Trophoblast cell (in vitro differentiated cells and primary cell): Measurements from ENCODE around the gene TXN.

ENCODE experiments used
- DNase-seq, 2 donors: peaks; one replicate each; pipeline ENCODE4 v3.0.0-alpha.2; 2016
- H2AFZ ChIP-seq: 2 replicates; pipeline ENCODE4 v1.6.1; 2013; ENCODE audit warnings: low read length, moderate library complexity, mild to moderate bottlenecking; ENCODE audit not compliant: insufficient read depth, poor library complexity
- H2AK5ac ChIP-seq: 2 replicates; pipeline ENCODE4 v1.6.1; 2013; ENCODE audit warnings: mild to moderate bottlenecking, low read length
- H2BK120ac ChIP-seq: 2 replicates; pipeline ENCODE4 v1.6.1; 2013; ENCODE audit warnings: low read length, mild to moderate bottlenecking, moderate library complexity; ENCODE audit not compliant: insufficient read depth, poor library complexity
- H2BK12ac ChIP-seq: 2 replicates; pipeline ENCODE4 v1.6.1; 2013; ENCODE audit warnings: mild to moderate bottlenecking, low read length, moderate library complexity
- H2BK5ac ChIP-seq: 2 replicates; pipeline ENCODE4 v1.6.1; 2013; ENCODE audit warnings: low read length, low read depth, moderate library complexity, mild to moderate bottlenecking; ENCODE audit not compliant: poor library complexity
- H3K14ac ChIP-seq: 2 replicates; pipeline ENCODE4 v1.6.1; 2013; ENCODE audit warnings: mild to moderate bottlenecking, low read length
- H3K18ac ChIP-seq: 2 replicates; pipeline ENCODE4 v1.6.1; 2013; ENCODE audit warnings: mild to moderate bottlenecking, low read length
- H3K23ac ChIP-seq: 2 replicates; pipeline ENCODE4 v1.6.1; 2013; ENCODE audit warnings: low read length
- H3K27ac ChIP-seq: 2 replicates; pipeline ENCODE4 v1.5.1; 2013; ENCODE audit warnings: low read depth, mild to moderate bottlenecking, inconsistent platforms, low read length, moderate library complexity
- H3K27me3 ChIP-seq: 2 replicates; pipeline ENCODE4 v1.6.1; 2013; ENCODE audit warnings: inconsistent platforms, mild to moderate bottlenecking, low read length, moderate library complexity; ENCODE audit not compliant: insufficient read depth
- H3K36me3 ChIP-seq, 2 experiments: 1 replicate in 1 of 2; 2 replicates in 1 of 2; pipeline ENCODE4 v1.6.1; 2013; ENCODE audit warnings: low read length in 2 of 2, mild to moderate bottlenecking in 2 of 2, moderate library complexity in 1 of 2; ENCODE audit not compliant: insufficient read depth in 2 of 2, control insufficient read depth in 1 of 2
- H3K4ac ChIP-seq: 2 replicates; pipeline ENCODE4 v1.6.1; 2013; ENCODE audit warnings: low read depth, mild to moderate bottlenecking, low read length, moderate library complexity
- H3K4me1 ChIP-seq, 2 experiments: 1 replicate in 1 of 2; 2 replicates in 1 of 2; pipeline ENCODE4 v1.6.1; 2013; ENCODE audit warnings: low read length in 2 of 2, mild to moderate bottlenecking in 2 of 2, moderate library complexity in 1 of 2; ENCODE audit not compliant: insufficient read depth in 2 of 2, control insufficient read depth in 1 of 2
- H3K4me2 ChIP-seq: 2 replicates; pipeline ENCODE4 v1.6.1; 2013; ENCODE audit warnings: inconsistent platforms, mild to moderate bottlenecking, low read length, moderate library complexity
- H3K4me3 ChIP-seq: 2 replicates; pipeline ENCODE4 v1.5.1; 2013; ENCODE audit warnings: mild to moderate bottlenecking, low read depth, low read length, inconsistent platforms
- H3K79me1 ChIP-seq: one replicate; pipeline ENCODE4 v1.6.1; 2013; ENCODE audit warnings: low read length
- H3K79me2 ChIP-seq: 2 replicates; pipeline ENCODE4 v1.6.1; 2013; ENCODE audit warnings: low read length, mild to moderate bottlenecking; ENCODE audit not compliant: control insufficient read depth, insufficient read depth, poor library complexity
- H3K9ac ChIP-seq: 2 replicates; pipeline ENCODE4 v1.6.1; 2013; ENCODE audit warnings: mild to moderate bottlenecking, low read length
- H3K9me3 ChIP-seq: 2 replicates; pipeline ENCODE4 v1.6.1; 2013; ENCODE audit warnings: low read depth, mild to moderate bottlenecking, control low read depth, inconsistent platforms, low read length; ENCODE audit not compliant: insufficient read depth
- H4K12ac ChIP-seq: 2 replicates; pipeline ENCODE4 v1.6.1; 2013; ENCODE audit warnings: low read depth, mild to moderate bottlenecking, low read length, moderate library complexity
- H4K8ac ChIP-seq: 2 replicates; pipeline ENCODE4 v1.6.1; 2013; ENCODE audit warnings: low read depth, mild to moderate bottlenecking, low read length, moderate library complexity
- H4K91ac ChIP-seq: one replicate; pipeline ENCODE4 v1.6.1; 2013; ENCODE audit warnings: low read depth, mild to moderate bottlenecking, low read length, moderate library complexity
- WGBS: extraction: QIAGEN DNeasy Blood & Tissue Kit; methylation state at CpG from one replicate; pipeline ENCODE4 v1.1.7; 2013; ENCODE audit warnings: missing lambda C conversion rate; ENCODE audit not compliant: insufficient read length, insufficient coverage; ENCODE audit errors: extremely low coverage; 5-methylcytosine and 5-hydroxymethylcytosine counted together

The TXN gene

DNA sequence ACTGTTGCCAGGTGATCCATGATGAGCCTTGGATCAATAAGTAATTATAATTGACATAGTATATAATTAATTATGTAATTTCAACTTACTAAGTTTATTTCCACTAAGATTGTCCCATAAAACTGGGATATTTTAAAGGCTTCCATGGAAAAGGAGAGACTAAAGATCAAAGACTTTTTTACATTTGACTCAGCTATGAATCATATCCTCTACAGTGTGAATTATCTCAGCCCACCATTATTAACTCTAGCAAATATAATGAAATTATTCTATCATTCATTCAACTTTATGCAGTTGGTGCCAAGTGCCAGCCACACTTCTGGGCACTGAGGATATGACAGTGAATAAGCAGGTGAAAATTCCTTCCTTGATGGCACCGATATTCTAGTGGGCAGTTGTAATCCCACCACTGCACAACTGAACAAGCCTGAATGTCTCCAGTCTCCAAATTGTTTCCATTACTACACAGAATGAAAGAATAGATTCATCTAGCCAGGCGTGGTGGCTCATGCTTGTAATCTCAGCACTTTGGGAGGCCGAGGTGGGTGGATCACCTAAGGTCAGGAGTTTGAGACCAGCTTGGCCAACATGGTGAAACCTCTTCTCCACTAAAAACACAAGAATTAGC, 21.9 kb upstream of the TXN start:
- Histone ChIP-seq H4K12ac (no peak overlapping the region), H3K79me2 (no peaks in the 10 kb centered on the region), H2BK12ac (no peak overlapping the region), H2AK5ac (no peak overlapping the region), H2AFZ (no peak overlapping the region), H3K18ac (no peak overlapping the region), H3K14ac (no peak overlapping the region), H3K4ac (no peak overlapping the region), H3K9me3 (no peaks in the 10 kb centered on the region), H3K79me1 (no peaks in the 10 kb centered on the region), H3K23ac (no peak overlapping the region), H4K8ac (no peak overlapping the region), H2BK120ac (no peak overlapping the region), H4K91ac (no peak overlapping the region), H2BK5ac (no peak overlapping the region), H3K36me3 (no peaks in the 10 kb centered on the region), H3K9ac (no peak overlapping the region), H3K27me3 (no peaks in the 10 kb centered on the region), H3K4me1 (no peaks in the 10 kb centered on the region), H3K4me2 (no peak overlapping the region), H3K4me3 (no peak overlapping the region), H3K27ac (no peak overlapping the region)
- WGBS: no CpG with 5 or more reads among the region's 3 CpGs
- no peak for DNase-seq

DNA sequence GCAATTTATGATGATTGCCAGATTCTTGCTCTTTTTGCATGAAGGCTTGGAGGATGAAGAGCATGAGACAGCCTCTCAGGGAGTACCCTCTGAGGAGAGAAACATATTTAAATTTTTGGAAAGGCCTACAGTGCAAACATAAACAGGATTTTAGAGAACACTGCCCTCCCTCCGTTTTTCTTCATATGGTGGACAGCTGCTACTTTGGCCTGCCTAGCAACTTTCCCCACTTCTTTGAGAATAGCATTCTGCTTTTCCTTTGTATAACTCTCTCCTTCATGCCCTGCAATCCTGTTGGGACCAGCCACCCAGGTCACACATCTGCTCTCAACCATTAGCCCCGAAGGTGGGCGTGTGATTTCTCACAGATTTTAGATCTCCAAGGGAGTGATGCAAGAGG, 20.5 kb upstream of the TXN start:
- no peak overlapping the region for H3K27ac ChIP-seq
- no peaks in the 10 kb centered on the region for H3K79me2 ChIP-seq
- H3K36me3 ChIP-seq: no peaks in the 10 kb centered on the region
- no peaks in the 10 kb centered on the region for H3K4me1 ChIP-seq
- no peaks in the 10 kb centered on the region for H3K27me3 ChIP-seq
- no peak overlapping the region for H3K18ac ChIP-seq
- H3K23ac ChIP-seq: no peak overlapping the region
- no peak overlapping the region for H2BK12ac ChIP-seq
- DNase-seq: no peak
- no peak overlapping the region for H4K12ac ChIP-seq
- no peak overlapping the region for H3K14ac ChIP-seq
- H2BK5ac ChIP-seq: no peak overlapping the region
- WGBS: no CpG with 5 or more reads among the region's 3 CpGs
- no peaks in the 10 kb centered on the region for H3K79me1 ChIP-seq
- no peaks in the 10 kb centered on the region for H3K9me3 ChIP-seq
- no peak overlapping the region for H2BK120ac ChIP-seq
- H3K9ac ChIP-seq: no peak overlapping the region
- no peak overlapping the region for H2AFZ ChIP-seq
- no peak overlapping the region for H3K4me2 ChIP-seq
- H4K91ac ChIP-seq: no peak overlapping the region
- H3K4ac ChIP-seq: no peak overlapping the region
- no peak overlapping the region for H4K8ac ChIP-seq
- no peak overlapping the region for H3K4me3 ChIP-seq
- H2AK5ac ChIP-seq: no peak overlapping the region

DNA sequence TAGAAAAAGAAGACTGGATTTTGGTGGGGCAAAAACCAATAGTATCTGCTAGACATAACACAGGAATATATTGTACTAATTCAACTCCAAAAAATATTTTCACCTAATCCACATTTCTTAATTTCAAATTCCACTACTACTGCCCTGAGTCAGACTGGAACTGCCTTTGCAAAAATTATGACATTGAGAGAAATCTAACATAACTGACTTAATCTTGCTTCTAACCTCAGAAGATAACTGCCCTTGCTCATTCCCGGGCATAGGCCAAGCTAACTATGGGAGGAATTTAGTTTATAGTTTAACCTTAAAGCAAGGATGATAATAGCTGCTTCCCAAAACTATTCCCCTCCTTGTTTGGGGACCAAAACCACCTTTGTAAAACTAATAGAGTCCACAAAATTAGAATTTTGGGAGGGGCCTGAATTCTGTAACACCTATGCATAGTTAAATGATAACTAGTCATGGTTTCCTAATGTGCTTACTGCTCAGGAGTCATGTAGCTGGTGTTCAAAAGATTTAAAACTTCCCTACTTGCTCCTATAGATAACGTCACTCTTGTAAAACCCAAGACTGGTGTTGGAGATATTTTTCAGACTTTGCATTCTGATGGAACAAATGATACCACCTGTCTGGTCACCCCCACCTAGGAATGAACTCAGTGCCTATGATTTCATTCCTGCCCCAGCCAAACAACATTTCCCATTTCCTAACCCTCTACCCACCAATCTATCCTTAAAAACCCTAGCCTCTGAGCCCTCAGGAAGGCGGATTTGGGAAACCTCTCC, 14.1 kb upstream of the TXN start:
- H3K4me3 ChIP-seq: no peak overlapping the region
- no peaks in the 10 kb centered on the region for H3K9me3 ChIP-seq
- no CpG with 5 or more reads among the region's 3 CpGs for WGBS
- no peaks in the 10 kb centered on the region for H3K79me2 ChIP-seq
- no peaks in the 10 kb centered on the region for H3K4me1 ChIP-seq
- no peak overlapping the region for H2BK12ac ChIP-seq
- H3K23ac ChIP-seq: no peak overlapping the region
- no peak overlapping the region for H3K4me2 ChIP-seq
- no peak overlapping the region for H2AK5ac ChIP-seq
- H3K4ac ChIP-seq: no peak overlapping the region
- H2BK120ac ChIP-seq: no peak overlapping the region
- H3K9ac ChIP-seq: no peak overlapping the region
- DNase-seq: peak; percentile 61 to 92
- no peaks in the 10 kb centered on the region for H3K36me3 ChIP-seq
- H2AFZ ChIP-seq: no peak overlapping the region
- no peak overlapping the region for H4K8ac ChIP-seq
- no peak overlapping the region for H3K27ac ChIP-seq
- H2BK5ac ChIP-seq: no peak overlapping the region
- no peak overlapping the region for H4K12ac ChIP-seq
- no peak overlapping the region for H3K18ac ChIP-seq
- H3K27me3 ChIP-seq: no peaks in the 10 kb centered on the region
- H4K91ac ChIP-seq: no peak overlapping the region
- H3K14ac ChIP-seq: no peak overlapping the region
- H3K79me1 ChIP-seq: no peaks in the 10 kb centered on the region

DNA sequence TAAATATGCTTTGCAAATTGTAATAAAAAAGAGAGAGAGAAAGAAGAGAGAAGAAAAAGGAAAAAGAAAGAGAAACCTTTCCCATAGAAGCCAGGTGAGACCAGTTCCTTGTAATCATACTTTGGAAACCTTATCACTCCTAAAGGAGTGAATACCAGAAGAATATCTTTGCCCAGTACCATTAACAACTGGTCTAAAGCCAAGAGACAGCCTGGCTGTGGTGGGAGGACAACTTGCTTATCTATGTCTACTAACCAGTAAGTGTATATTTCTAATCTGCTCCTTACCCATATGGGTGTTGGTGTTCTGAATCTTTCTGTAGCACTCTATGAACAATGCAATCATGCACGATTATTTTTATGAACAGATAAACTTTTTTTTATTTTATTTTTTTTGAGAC, 10.5 kb upstream of the TXN start:
- Histone ChIP-seq H4K8ac (no peak overlapping the region), H2BK12ac (no peak overlapping the region), H3K9me3 (no peaks in the 10 kb centered on the region), H2AK5ac (no peak overlapping the region), H3K27ac (no peak overlapping the region), H3K18ac (no peak overlapping the region), H3K4ac (no peak overlapping the region), H3K4me2 (no peak overlapping the region), H4K12ac (no peak overlapping the region), H3K36me3 (no peaks in the 10 kb centered on the region), H3K27me3 (no peaks in the 10 kb centered on the region), H3K4me1 (no peaks in the 10 kb centered on the region), H4K91ac (no peak overlapping the region), H3K23ac (no peak overlapping the region), H3K4me3 (no peak overlapping the region), H2BK120ac (no peak overlapping the region), H2AFZ (no peak overlapping the region), H3K9ac (no peak overlapping the region), H3K79me2 (no peaks in the 10 kb centered on the region), H3K79me1 (no peaks in the 10 kb centered on the region), H2BK5ac (no peak overlapping the region), H3K14ac (no peak overlapping the region)
- peak in 1 of 2 donors; percentile 57 for DNase-seq
- WGBS: no CpG with 5 or more reads among the region's 1 CpG
